A673 (cell line): Measurements from ENCODE around the gene ZNF284. TPM values are rescaled to one million over a fixed set of nuclear protein-coding genes. Genes with fewer than 3 reads are reported as not detected.
A peak's percentile ranks its signal among the peaks of the same experiment; 100 is the strongest.

Experiments
- Bru-seq: library from RNA; stranded (reverse); fragments of 400-500 nt; gene quantifications from one replicate; lab custom pipeline; 2021; lab: Mats Ljungman, UMichigan
- BruChase-seq, 2 experiments: library from RNA; stranded (reverse); fragments of 400-500 nt; gene quantifications; one replicate each; lab custom pipeline; 2021; lab: Mats Ljungman, UMichigan
- BruUV-seq: library from RNA; stranded (reverse); fragments of 400-500 nt; replicated peaks from 2 replicates; lab custom pipeline; 2021; lab: Mats Ljungman, UMichigan
- CTCF ChIA-PET: fragments of 300-600 bp; sonication (Branson Sonifier 250); formaldehyde crosslinking; loops from one replicate; lab custom pipeline; 2022; ENCODE audit warnings: antibody characterized with exemption; lab: Charles Lee
- POLR2A ChIA-PET: fragments of 300-600 bp; sonication (Branson Sonifier 250); formaldehyde crosslinking; loops from one replicate; lab custom pipeline; 2022; ENCODE audit warnings: antibody characterized with exemption; ENCODE audit not compliant: low non-redundant PET; lab: Charles Lee
- DNase-seq: peaks from one replicate; pipeline ENCODE4 v3.0.0-alpha.2; 2015; ENCODE audit warnings: low spot score
- H3K27ac ChIP-seq: fragments of 200-600 bp; sonication (generic); 2 replicates; pipeline ENCODE4 v1.5.1; 2016; ENCODE audit warnings: mixed run types, low read depth, mild to moderate bottlenecking, mixed read lengths, antibody characterized with exemption, low read length; ENCODE audit not compliant: poor library complexity, severe bottlenecking
- H3K27me3 ChIP-seq: fragments of 200-600 bp; sonication (generic); replicated peaks from 2 replicates; pipeline ENCODE4 v1.6.1; 2017; ENCODE audit warnings: mixed run types, low read depth, mild to moderate bottlenecking, mixed read lengths, antibody characterized with exemption, low read length; ENCODE audit not compliant: insufficient read depth, poor library complexity
- H3K36me3 ChIP-seq: fragments of 200-600 bp; sonication (generic); 2 replicates; pipeline ENCODE4 v1.6.1; 2016; ENCODE audit warnings: mixed run types, mild to moderate bottlenecking, mixed read lengths, antibody characterized with exemption, low read length; ENCODE audit not compliant: insufficient read depth, poor library complexity, severe bottlenecking
- H3K4me1 ChIP-seq: fragments of 200-600 bp; sonication (generic); 2 replicates; pipeline ENCODE4 v1.6.1; 2017; ENCODE audit warnings: mixed run types, mild to moderate bottlenecking, mixed read lengths, antibody characterized with exemption, low read length; ENCODE audit not compliant: insufficient read depth, poor library complexity, severe bottlenecking
- H3K4me3 ChIP-seq: fragments of 200-600 bp; sonication (generic); 2 replicates; pipeline ENCODE4 v1.5.1; 2016; ENCODE audit warnings: low read depth, mixed run types, mild to moderate bottlenecking, mixed read lengths, low read length; ENCODE audit not compliant: poor library complexity, severe bottlenecking
- H3K9me3 ChIP-seq: fragments of 200-600 bp; sonication (generic); 2 replicates; pipeline ENCODE4 v1.6.1; 2016; ENCODE audit warnings: mixed run types, low read depth, mild to moderate bottlenecking, mixed read lengths, antibody characterized with exemption, low read length; ENCODE audit not compliant: poor library complexity, severe bottlenecking
- CTCF ChIP-seq: fragments of 300-800, 200-600 bp; sonication (generic); conservative IDR thresholded peaks from 2 replicates; pipeline ENCODE4 v1.5.1; 2017; ENCODE audit warnings: low read depth, mild to moderate bottlenecking, antibody characterized with exemption, low read length, moderate library complexity, mixed read lengths
- EZH2 ChIP-seq: fragments of 200-600 bp; sonication (generic); IDR thresholded peaks from 2 replicates; pipeline ENCODE4 v1.6.1; 2017; ENCODE audit warnings: borderline replicate concordance, low read depth, mild to moderate bottlenecking, mixed read lengths, antibody characterized with exemption, low read length; ENCODE audit not compliant: poor library complexity, severe bottlenecking
- intact Hi-C: fragments of 100-400 bp; cut with micrococcal nuclease; formaldehyde crosslinking; loops from one replicate; pipeline ENCODE4 v1.10.0; 2022; ENCODE audit not compliant: unreplicated experiment
- long read RNA-seq: library from polyadenylated mRNA; stranded (forward); transcript quantifications from one replicate; pipeline ENCODE4 v2.0.0, GENCODE V29; 2022
- total RNA-seq: library from RNA; stranded (reverse); gene quantifications from 2 replicates; pipeline ENCODE4 v1.2.3, GENCODE V29; 2021

The ZNF284 gene
- total RNA-seq (3.1 and 3.2 TPM in 2 replicates), Bru-seq, nascent RNA (percentile 49 among the genes with signal in this experiment), BruChase-seq, experiment 1, labeled RNA remaining after a 2-hour chase (percentile 86 among the genes with signal in this experiment), BruChase-seq, experiment 2, labeled RNA remaining after a 6-hour chase (percentile 74 among the genes with signal in this experiment)
- long read RNA-seq, full-length matches to known transcripts, result 3 of 4 reads
- long read RNA-seq, partial matches to known transcripts, result 0 of 4 reads
- long read RNA-seq, other reads (novel, unspliced or antisense), result 1 of 4 reads

- DNase-seq, result peak; percentile 96
- no peak for TF ChIP-seq EZH2
- TF ChIP-seq CTCF, result no peak
- intact Hi-C loops, result no loop called here
- Histone ChIP-seq H3K36me3 (peaks cover 6% of the 10 kb centered on the region), H3K9me3 (peaks cover 23% of the 10 kb centered on the region), H3K4me3 (peak within 1 kb of the TSS; percentile 57), H3K4me1 (no peaks in the 10 kb centered on the region), H3K27ac (peak within 1 kb of the TSS; percentile 10), H3K27me3 (no peaks in the 10 kb centered on the region)
- POLR2A ChIA-PET, result no interaction called here
- CTCF ChIA-PET, result no interaction called here
- no TSS peak for BruUV-seq
Measured at GRCh38 chr19:44071824-44072542, at the start of gene ZNF284. Gene ZNF284 (plus strand): TSS chr19:44072159. CDS start chr19:44076390, 4,231 bp downstream.

- BruUV-seq, result no TSS peak
- ChIA-PET POLR2A (interaction anchor here (0.7 kb wide), 1 partner anchor 186 kb away, joined by 3 read pairs; no protein-coding TSS in a partner anchor), CTCF (no interaction called here)
- Histone ChIP-seq H3K27ac (no peak overlapping the region), H3K36me3 (peaks cover 28% of the 10 kb centered on the region), H3K9me3 (peaks cover 9% of the 10 kb centered on the region), H3K27me3 (no peaks in the 10 kb centered on the region), H3K4me1 (no peaks in the 10 kb centered on the region), H3K4me3 (peak overlapping the region; percentile 77)
- no peak for DNase-seq
- intact Hi-C loops, result no loop called here
- TF ChIP-seq EZH2 (no peak), CTCF (no peak)
Measured at GRCh38 chr19:44024900-44025216, 47.1 kb upstream of the ZNF284 start.

- peak; percentile 93 for DNase-seq
- intact Hi-C loops, result no loop called here
- H3K36me3 ChIP-seq, result peaks cover 32% of the 10 kb centered on the region
- no peaks in the 10 kb centered on the region for H3K4me1 ChIP-seq
- peak within 1 kb of the TSS; percentile 73 for H3K27ac ChIP-seq
- CTCF ChIA-PET, result no interaction called here
- H3K9me3 ChIP-seq, result peaks cover 13% of the 10 kb centered on the region
- H3K4me3 ChIP-seq, result peak within 1 kb of the TSS; percentile 77
- TF ChIP-seq EZH2, result no peak
- no peak for TF ChIP-seq CTCF
- BruUV-seq, result TSS peak; percentile 68
- POLR2A ChIA-PET, result interaction anchor here (0.7 kb wide), 1 partner anchor 187 kb away, joined by 3 read pairs; no protein-coding TSS in a partner anchor
- no peaks in the 10 kb centered on the region for H3K27me3 ChIP-seq
Measured at GRCh38 chr19:44025217-44025936, 46.6 kb upstream of the ZNF284 start, which contains the start of gene ZNF222. Gene ZNF222 (plus strand): TSS chr19:44025379. CDS start chr19:44025437, 58 bp downstream.
